Activated B cell treated with CpG ODN at 0.5 μM for 24 hours (primary cell): ENCODE measurements around the gene PLD4. TPM values are rescaled to one million over a fixed set of nuclear protein-coding genes. Genes with fewer than 3 reads are reported as not detected.
"Not testable (repeated sequence)": the region's sequence is repeated elsewhere in the genome, so short reads cannot be mapped to it uniquely, and the experiment has no call there.

Source experiments
- ATAC-seq: fragments of 200-7000 bp; cut with Tn5 transposase; one replicate; pipeline ENCODE4 v1.10.0; 2021; ENCODE audit warnings: low read depth, mild to moderate bottlenecking, moderate library complexity
- CTCF ChIA-PET: fragments of 350-600 bp; sonication (Branson Sonifier 250); formaldehyde crosslinking; loops from one replicate; lab custom pipeline; 2021; ENCODE audit warnings: antibody characterized with exemption; lab: Charles Lee
- POLR2A ChIA-PET: fragments of 350-600 bp; sonication (Branson Sonifier 250); formaldehyde crosslinking; loops from one replicate; lab custom pipeline; 2021; ENCODE audit warnings: antibody characterized with exemption; lab: Charles Lee
- DNase-seq: peaks from one replicate; pipeline ENCODE4 v3.0.0; 2022
- H3K27ac Mint-ChIP-seq: one replicate; pipeline ENCODE4 v1.8.0; 2020; ENCODE audit warnings: mixed read lengths
- H3K27me3 Mint-ChIP-seq: one replicate; pipeline ENCODE4 v1.8.0; 2021; ENCODE audit warnings: mixed read lengths
- H3K36me3 Mint-ChIP-seq: one replicate; pipeline ENCODE4 v1.8.0; 2021; ENCODE audit warnings: low read depth, mixed read lengths
- H3K4me1 Mint-ChIP-seq: one replicate; pipeline ENCODE4 v1.8.0; 2021; ENCODE audit warnings: mixed read lengths
- H3K4me3 Mint-ChIP-seq: one replicate; pipeline ENCODE4 v1.8.0; 2020; ENCODE audit warnings: mild to moderate bottlenecking, mixed read lengths
- H3K9me3 Mint-ChIP-seq: one replicate; pipeline ENCODE4 v1.8.0; 2020; ENCODE audit warnings: mixed read lengths
- CTCF ChIP-seq: fragments of 200-600 bp; IDR thresholded peaks from one replicate; pipeline ENCODE4 v1.8.0; 2022; ENCODE audit warnings: antibody characterized with exemption, mild to moderate bottlenecking
- intact Hi-C: fragments of 100-400 bp; cut with micrococcal nuclease; formaldehyde crosslinking; loops from one replicate; pipeline ENCODE4 v1.15.1; 2024
- total RNA-seq: library from RNA; stranded (reverse); gene quantifications from 2 replicates; pipeline ENCODE4 v1.2.3, GENCODE V29; 2022

Gene PLD4
- total RNA-seq, 1 donor from 2014 or later, result 473 TPM

GRCh38 chr14:104948736-104949031, 24.0 kb downstream of the PLD4 start:
- Mint-ChIP-seq H3K4me3 (no peak overlapping the region), H3K27me3 (no peaks in the 10 kb centered on the region), H3K9me3 (no peaks in the 10 kb centered on the region), H3K27ac (no peak overlapping the region), H3K4me1 (no peaks in the 10 kb centered on the region), H3K36me3 (no peaks in the 10 kb centered on the region)
- DNase-seq, result no peak
- ATAC-seq, result no peak
- ChIA-PET CTCF (no interaction called here), POLR2A (no interaction called here)
- TF ChIP-seq CTCF, result no peak
- intact Hi-C loops, result no loop called here

- H3K4me3 Mint-ChIP-seq, intact Hi-C loops, H3K4me1 Mint-ChIP-seq, H3K9me3 Mint-ChIP-seq, H3K27me3 Mint-ChIP-seq, H3K27ac Mint-ChIP-seq, ATAC-seq, POLR2A ChIA-PET, CTCF ChIA-PET, H3K36me3 Mint-ChIP-seq, DNase-seq: not testable (repeated sequence)
These were observed 24.8 kb downstream of the PLD4 start for GRCh38 chr14:104949406-104949955.

- no peaks in the 10 kb centered on the region for H3K27me3 Mint-ChIP-seq
- POLR2A ChIA-PET, result no interaction called here
- ATAC-seq, result no peak
- H3K9me3 Mint-ChIP-seq, result no peaks in the 10 kb centered on the region
- no peak overlapping the region for H3K27ac Mint-ChIP-seq
- intact Hi-C loops, result no loop called here
- DNase-seq, result no peak
- CTCF ChIA-PET, result no interaction called here
- TF ChIP-seq CTCF, result no peak
- no peak overlapping the region for H3K4me3 Mint-ChIP-seq
- H3K4me1 Mint-ChIP-seq, result no peaks in the 10 kb centered on the region
- no peaks in the 10 kb centered on the region for H3K36me3 Mint-ChIP-seq
These were observed 25.3 kb downstream of the PLD4 start for GRCh38 chr14:104950021-104950420.

GRCh38 chr14:104950701-104951100, 26.0 kb downstream of the PLD4 start:
- intact Hi-C loops, result not testable (repeated sequence)

GRCh38 chr14:104951863-104952657, 27.4 kb downstream of the PLD4 start:
- DNase-seq, H3K27me3 Mint-ChIP-seq, H3K4me3 Mint-ChIP-seq, H3K9me3 Mint-ChIP-seq, H3K4me1 Mint-ChIP-seq, ATAC-seq, H3K27ac Mint-ChIP-seq, H3K36me3 Mint-ChIP-seq, intact Hi-C loops, CTCF ChIA-PET: not testable (repeated sequence)
- POLR2A ChIA-PET, result interaction anchor here (0.6 kb wide), 1 partner anchor 33 kb away, joined by 5 read pairs; no protein-coding TSS in a partner anchor

More at GRCh38 chr14:104950701-104951100, 26.0 kb downstream of the PLD4 start:
- CTCF ChIA-PET, POLR2A ChIA-PET, H3K4me1 Mint-ChIP-seq, H3K27me3 Mint-ChIP-seq, DNase-seq, H3K9me3 Mint-ChIP-seq, H3K36me3 Mint-ChIP-seq, H3K4me3 Mint-ChIP-seq, H3K27ac Mint-ChIP-seq, ATAC-seq: not testable (repeated sequence)

GRCh38 chr14:104953097-104953496, 28.4 kb downstream of the PLD4 start:
- ATAC-seq, result no peak
- no peak for DNase-seq
- no peak for TF ChIP-seq CTCF
- Mint-ChIP-seq H3K27me3 (peaks cover 6% of the 10 kb centered on the region), H3K4me1 (no peaks in the 10 kb centered on the region), H3K4me3 (no peak overlapping the region), H3K36me3 (no peaks in the 10 kb centered on the region), H3K9me3 (no peaks in the 10 kb centered on the region), H3K27ac (no peak overlapping the region)
- ChIA-PET CTCF (no interaction called here), POLR2A (no interaction called here)
- intact Hi-C loops, result no loop called here
